HG03135 (cell line): ENCODE results near the gene PJA2.

Experiments
- ATAC-seq: cut with Tn5 transposase; IDR thresholded peaks from one replicate; pipeline ENCODE4 v1.9.1; 2021; ENCODE audit warnings: mild to moderate bottlenecking, moderate library complexity; ENCODE audit not compliant: unreplicated experiment

The PJA2 gene

GRCh38 chr5:109410389-109411148, 795 bp upstream of the PJA2 start:
- ATAC-seq: peak; percentile 8

- ATAC-seq: peak; percentile 39
These were observed 557 bp downstream of the PJA2 start for GRCh38 chr5:109408991-109409843.

- ATAC-seq: no peak
These were observed 1.9 kb downstream of the PJA2 start for GRCh38 chr5:109407913-109408312.

- ATAC-seq: no peak
These were observed 3.1 kb downstream of the PJA2 start for GRCh38 chr5:109406719-109407118.

GRCh38 chr5:109404428-109404960, 5.3 kb downstream of the PJA2 start:
- no peak for ATAC-seq

- no peak for ATAC-seq
These were observed 6.3 kb downstream of the PJA2 start for GRCh38 chr5:109403469-109403868.

GRCh38 chr5:109399092-109399759, 10.5 kb downstream of the PJA2 start:
- no peak for ATAC-seq

- ATAC-seq: no peak
These were observed 12.8 kb downstream of the PJA2 start for GRCh38 chr5:109396965-109397364.

- no peak for ATAC-seq
These were observed 15.0 kb downstream of the PJA2 start for GRCh38 chr5:109394806-109395205.

GRCh38 chr5:109390188-109390587, 19.6 kb downstream of the PJA2 start:
- ATAC-seq: no peak

- no peak for ATAC-seq
These were observed 21.4 kb downstream of the PJA2 start for GRCh38 chr5:109388407-109388806.

- ATAC-seq: no peak
These were observed 22.3 kb downstream of the PJA2 start for GRCh38 chr5:109387408-109387974.

GRCh38 chr5:109378095-109378494, 31.7 kb downstream of the PJA2 start:
- no peak for ATAC-seq

- ATAC-seq: no peak
These were observed 35.1 kb downstream of the PJA2 start for GRCh38 chr5:109374625-109375024.

GRCh38 chr5:109373932-109374331, 35.8 kb downstream of the PJA2 start:
- ATAC-seq: no peak

- ATAC-seq: no peak
These were observed 39.4 kb downstream of the PJA2 start for GRCh38 chr5:109370343-109370742.

GRCh38 chr5:109365653-109366052, 44.1 kb downstream of the PJA2 start:
- no peak for ATAC-seq

- no peak for ATAC-seq
These were observed 44.8 kb downstream of the PJA2 start for GRCh38 chr5:109364977-109365376.

- ATAC-seq: no peak
These were observed 50.1 kb downstream of the PJA2 start for GRCh38 chr5:109359642-109360041.

GRCh38 chr5:109357807-109358206, 52.0 kb downstream of the PJA2 start:
- no peak for ATAC-seq

GRCh38 chr5:109354761-109355160, 55.0 kb downstream of the PJA2 start:
- ATAC-seq: no peak
